NT2/D1 (cell line): ENCODE measurements around the gene SYT8.

ENCODE experiments used
- SUZ12 ChIP-seq: IDR thresholded peaks from 2 replicates; pipeline ENCODE4 v1.6.1; 2011; ENCODE audit not compliant: insufficient read length, insufficient read depth; ENCODE audit errors: extremely low read depth
- YY1 ChIP-seq: IDR thresholded peaks from 2 replicates; pipeline ENCODE4 v1.6.1; 2011; ENCODE audit not compliant: insufficient read length, insufficient read depth
- ZNF274 ChIP-seq: IDR thresholded peaks from 2 replicates; pipeline ENCODE4 v1.6.1; 2011; ENCODE audit warnings: mild to moderate bottlenecking, low read depth, low read length

- TF ChIP-seq SUZ12 = no peak
- TF ChIP-seq YY1 = no peak
- no peak for TF ChIP-seq ZNF274
These were observed 38.3 kb upstream of the SYT8 start for GRCh38 chr11:1796413-1797011.
